Upper lobe of left lung (tissue), 4 donors: Measurements from ENCODE around the gene ASH1L.
"Not testable (repeated sequence)": the region's sequence is repeated elsewhere in the genome, so short reads cannot be mapped to it uniquely, and the experiment has no call there.

Experiments used
- EP300 ChIP-seq, 4 donors: sonication (generic); formaldehyde crosslinking; IDR thresholded peaks; one replicate each; pipeline ENCODE4 v1.5.1; 2017; ENCODE audit warnings: antibody characterized with exemption in 4 of 4, control low read depth in 2 of 4
- POLR2A ChIP-seq, 4 donors: fragments of 450-650 bp; IDR thresholded peaks; one replicate each; pipeline ENCODE4 v1.5.1; 2016 to 2017; ENCODE audit warnings: antibody characterized with exemption in 4 of 4, mild to moderate bottlenecking in 2 of 4
- POLR2AphosphoS5 ChIP-seq, 2 donors: sonication (generic); formaldehyde crosslinking; IDR thresholded peaks; one replicate each; pipeline ENCODE4 v1.5.1; 2017; ENCODE audit warnings: antibody characterized with exemption in 2 of 2
- TF ChIP-seq, protein P1 (sequence below), 6 experiments: fragments of 450-650 bp in 4 of 6; fragments of 200-600 bp in 2 of 6; sonication (generic) in 2 of 6; IDR thresholded peaks; one replicate each; pipeline ENCODE4 v1.5.1; 2016 to 2019; ENCODE audit warnings: antibody characterized with exemption in 6 of 6

DNA sequence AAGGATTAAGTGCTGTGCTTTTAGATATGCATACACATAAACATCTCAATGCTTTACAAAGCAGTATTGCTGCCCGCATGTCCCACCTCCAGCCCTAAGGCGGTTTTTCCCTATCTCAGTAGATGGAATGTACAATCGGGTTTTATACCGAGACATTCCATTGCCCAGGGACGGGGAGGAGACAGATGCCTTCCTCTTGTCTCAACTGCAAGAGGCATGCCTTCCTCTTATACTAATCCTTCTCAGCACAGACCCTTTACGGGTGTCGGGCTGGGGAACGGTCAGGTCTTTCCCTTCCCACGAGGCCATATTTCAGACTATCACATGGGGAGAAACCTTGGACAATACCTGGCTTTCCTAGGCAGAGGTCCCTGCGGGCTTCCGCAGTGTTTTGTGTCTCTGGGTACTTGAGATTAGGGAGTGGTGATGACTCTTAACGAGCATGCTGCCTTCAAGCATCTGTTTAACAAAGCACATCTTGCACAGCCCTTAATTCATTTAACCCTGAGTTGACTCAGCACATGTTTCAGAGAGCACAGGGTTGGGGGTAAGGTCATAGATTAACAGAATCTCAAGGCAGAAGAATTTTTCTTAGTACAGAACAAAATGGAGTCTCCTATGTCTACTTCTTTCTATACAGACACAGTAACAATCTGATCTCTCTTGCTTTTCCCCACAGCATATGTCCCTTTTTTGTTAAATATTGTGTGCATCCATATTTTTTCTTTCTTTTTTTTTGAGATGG is 37.4 kb upstream of the ASH1L start:
- TF ChIP-seq EP300, POLR2AphosphoS5, POLR2A (IDR thresholded peaks at IDR 0.05): not testable (repeated sequence)
- TF ChIP-seq, protein P1, sequence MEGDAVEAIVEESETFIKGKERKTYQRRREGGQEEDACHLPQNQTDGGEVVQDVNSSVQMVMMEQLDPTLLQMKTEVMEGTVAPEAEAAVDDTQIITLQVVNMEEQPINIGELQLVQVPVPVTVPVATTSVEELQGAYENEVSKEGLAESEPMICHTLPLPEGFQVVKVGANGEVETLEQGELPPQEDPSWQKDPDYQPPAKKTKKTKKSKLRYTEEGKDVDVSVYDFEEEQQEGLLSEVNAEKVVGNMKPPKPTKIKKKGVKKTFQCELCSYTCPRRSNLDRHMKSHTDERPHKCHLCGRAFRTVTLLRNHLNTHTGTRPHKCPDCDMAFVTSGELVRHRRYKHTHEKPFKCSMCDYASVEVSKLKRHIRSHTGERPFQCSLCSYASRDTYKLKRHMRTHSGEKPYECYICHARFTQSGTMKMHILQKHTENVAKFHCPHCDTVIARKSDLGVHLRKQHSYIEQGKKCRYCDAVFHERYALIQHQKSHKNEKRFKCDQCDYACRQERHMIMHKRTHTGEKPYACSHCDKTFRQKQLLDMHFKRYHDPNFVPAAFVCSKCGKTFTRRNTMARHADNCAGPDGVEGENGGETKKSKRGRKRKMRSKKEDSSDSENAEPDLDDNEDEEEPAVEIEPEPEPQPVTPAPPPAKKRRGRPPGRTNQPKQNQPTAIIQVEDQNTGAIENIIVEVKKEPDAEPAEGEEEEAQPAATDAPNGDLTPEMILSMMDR (IDR thresholded peaks at IDR 0.05) = not testable (repeated sequence)
